ENCODE data around the gene RAD9A. TPM values are rescaled to one million over a fixed set of nuclear protein-coding genes. Genes with fewer than 3 reads are reported as not detected.
"Not testable (repeated sequence)": the region's sequence is repeated elsewhere in the genome, so short reads cannot be mapped to it uniquely, and the experiment has no call there.

Gene RAD9A
- total RNA-seq, 1 experiment from 2014 or later: 6.2 TPM

- DNase-seq (ENCODE audit: low spot score): no peak
Measured at GRCh38 chr11:67395555-67396258, 3.9 kb downstream of the RAD9A start.

GRCh38 chr11:67396259-67396581, 4.4 kb downstream of the RAD9A start:
- no peak for DNase-seq (ENCODE audit: low spot score)

- DNase-seq (ENCODE audit: low spot score): no peak
Measured at GRCh38 chr11:67396587-67397389, 5.0 kb downstream of the RAD9A start.

GRCh38 chr11:67397536-67397935, 5.8 kb downstream of the RAD9A start:
- DNase-seq (ENCODE audit: low spot score): no peak

- no peak for DNase-seq (ENCODE audit: low spot score)
Measured at GRCh38 chr11:67397986-67398660, 6.3 kb downstream of the RAD9A start.

GRCh38 chr11:67398661-67399563, 7.1 kb downstream of the RAD9A start:
- DNase-seq (ENCODE audit: low spot score): no peak

- no peak for DNase-seq (ENCODE audit: low spot score)
Measured at GRCh38 chr11:67400251-67400941, 8.6 kb downstream of the RAD9A start.

GRCh38 chr11:67400942-67401494, 9.2 kb downstream of the RAD9A start:
- DNase-seq (ENCODE audit: low spot score): no peak

- peak; percentile 69 for DNase-seq (ENCODE audit: low spot score)
Measured at GRCh38 chr11:67401495-67402191, 9.9 kb downstream of the RAD9A start, which contains the start of gene PPP1CA. Gene PPP1CA (minus strand): TSS chr11:67401858. CDS start chr11:67401782, 76 bp downstream.

- DNase-seq (ENCODE audit: low spot score): not testable (repeated sequence)
Measured at GRCh38 chr11:67402192-67402839, 10.5 kb downstream of the RAD9A start.

- DNase-seq (ENCODE audit: low spot score): not testable (repeated sequence)
Measured at GRCh38 chr11:67403085-67403484, 11.3 kb downstream of the RAD9A start.

GRCh38 chr11:67404515-67405195, 12.9 kb downstream of the RAD9A start:
- no peak for DNase-seq (ENCODE audit: low spot score)

- DNase-seq (ENCODE audit: low spot score): no peak
Measured at GRCh38 chr11:67405196-67405567, 13.4 kb downstream of the RAD9A start.

GRCh38 chr11:67405688-67406339, 14.0 kb downstream of the RAD9A start:
- DNase-seq (ENCODE audit: low spot score): no peak

- DNase-seq (ENCODE audit: low spot score): no peak
Measured at GRCh38 chr11:67406420-67406968, 14.7 kb downstream of the RAD9A start.

GRCh38 chr11:67406969-67407687, 15.3 kb downstream of the RAD9A start:
- DNase-seq (ENCODE audit: low spot score): no peak

- no peak for DNase-seq (ENCODE audit: low spot score)
Measured at GRCh38 chr11:67407688-67408163, 15.9 kb downstream of the RAD9A start.

All from A172 (cell line).